Measurements from ENCODE around the gene NPTX1.

Gene NPTX1

GRCh38 chr17:80479246-80479566 lies 2.8 kb upstream of the NPTX1 start:
- Histone ChIP-seq H3K27me3 (ENCODE audit: control insufficient read depth in 2 of 2, insufficient read depth in 2 of 2, low read length in 2 of 2) (peaks cover 36 to 46% of the 10 kb centered on the region in 2 donors), H3K27ac (ENCODE audit: low read depth in 2 of 2, low read length in 2 of 2) (no peak overlapping the region), H3K4me1 (ENCODE audit: control insufficient read depth in 2 of 2, insufficient read depth in 2 of 2, low read length in 2 of 2) (peaks cover 5 to 8% of the 10 kb centered on the region in 2 donors)

GRCh38 chr17:80478487-80479245 lies 2.3 kb upstream of the NPTX1 start:
- peaks cover 42 to 52% of the 10 kb centered on the region in 2 donors for H3K27me3 ChIP-seq (ENCODE audit: control insufficient read depth in 2 of 2, insufficient read depth in 2 of 2, low read length in 2 of 2)
- H3K4me1 ChIP-seq (ENCODE audit: control insufficient read depth in 2 of 2, insufficient read depth in 2 of 2, low read length in 2 of 2) = peaks cover 5 to 8% of the 10 kb centered on the region in 2 donors
- H3K4me3 ChIP-seq (ENCODE audit: low read length in 2 of 2) = no peak overlapping the region

More at GRCh38 chr17:80479246-80479566, 2.8 kb upstream of the NPTX1 start:
- Histone ChIP-seq H3K4me3 (ENCODE audit: low read length in 2 of 2) (no peak overlapping the region), H3K9ac (ENCODE audit: low read depth in 1 of 2, low read length in 2 of 2) (no peak overlapping the region), H3K36me3 (ENCODE audit: control insufficient read depth in 2 of 2, insufficient read depth in 2 of 2, low read length in 2 of 2) (no peaks in the 10 kb centered on the region), H3K9me3 (ENCODE audit: control insufficient read depth in 2 of 2, low read length in 2 of 2) (no peaks in the 10 kb centered on the region)

GRCh38 chr17:80477647-80478478 lies 1.5 kb upstream of the NPTX1 start:
- no peaks in the 10 kb centered on the region for H3K36me3 ChIP-seq (ENCODE audit: control insufficient read depth in 2 of 2, insufficient read depth in 2 of 2, low read length in 2 of 2)
- H3K9me3 ChIP-seq (ENCODE audit: control insufficient read depth in 2 of 2, low read length in 2 of 2) = no peaks in the 10 kb centered on the region
- no peak overlapping the region for H3K4me3 ChIP-seq (ENCODE audit: low read length in 2 of 2)
- H3K27ac ChIP-seq (ENCODE audit: low read depth in 2 of 2, low read length in 2 of 2) = no peak overlapping the region
- H3K4me1 ChIP-seq (ENCODE audit: control insufficient read depth in 2 of 2, insufficient read depth in 2 of 2, low read length in 2 of 2) = peaks cover 5 to 8% of the 10 kb centered on the region in 2 donors
- no peak overlapping the region for H3K9ac ChIP-seq (ENCODE audit: low read depth in 1 of 2, low read length in 2 of 2)
- peaks cover 50 to 58% of the 10 kb centered on the region in 2 donors for H3K27me3 ChIP-seq (ENCODE audit: control insufficient read depth in 2 of 2, insufficient read depth in 2 of 2, low read length in 2 of 2)

More at GRCh38 chr17:80478487-80479245, 2.3 kb upstream of the NPTX1 start:
- no peak overlapping the region for H3K27ac ChIP-seq (ENCODE audit: low read depth in 2 of 2, low read length in 2 of 2)
- H3K9me3 ChIP-seq (ENCODE audit: control insufficient read depth in 2 of 2, low read length in 2 of 2) = no peaks in the 10 kb centered on the region
- H3K9ac ChIP-seq (ENCODE audit: low read depth in 1 of 2, low read length in 2 of 2) = no peak overlapping the region
- H3K36me3 ChIP-seq (ENCODE audit: control insufficient read depth in 2 of 2, insufficient read depth in 2 of 2, low read length in 2 of 2) = no peaks in the 10 kb centered on the region

GRCh38 chr17:80476877-80477646 lies 655 bp upstream of the NPTX1 start:
- Histone ChIP-seq H3K4me1 (ENCODE audit: control insufficient read depth in 2 of 2, insufficient read depth in 2 of 2, low read length in 2 of 2) (peaks cover 5 to 8% of the 10 kb centered on the region in 2 donors), H3K4me3 (ENCODE audit: low read length in 2 of 2) (no peak overlapping the region), H3K27me3 (ENCODE audit: control insufficient read depth in 2 of 2, insufficient read depth in 2 of 2, low read length in 2 of 2) (peaks cover 51 to 58% of the 10 kb centered on the region in 2 donors), H3K9me3 (ENCODE audit: control insufficient read depth in 2 of 2, low read length in 2 of 2) (no peaks in the 10 kb centered on the region), H3K36me3 (ENCODE audit: control insufficient read depth in 2 of 2, insufficient read depth in 2 of 2, low read length in 2 of 2) (no peaks in the 10 kb centered on the region), H3K9ac (ENCODE audit: low read depth in 1 of 2, low read length in 2 of 2) (no peak overlapping the region), H3K27ac (ENCODE audit: low read depth in 2 of 2, low read length in 2 of 2) (no peak overlapping the region)

GRCh38 chr17:80474961-80475909 lies 1.2 kb downstream of the NPTX1 start:
- no peak overlapping the region for H3K9ac ChIP-seq (ENCODE audit: low read depth in 1 of 2, low read length in 2 of 2)
- no peaks in the 10 kb centered on the region for H3K36me3 ChIP-seq (ENCODE audit: control insufficient read depth in 2 of 2, insufficient read depth in 2 of 2, low read length in 2 of 2)
- H3K9me3 ChIP-seq (ENCODE audit: control insufficient read depth in 2 of 2, low read length in 2 of 2) = no peaks in the 10 kb centered on the region
- H3K27me3 ChIP-seq (ENCODE audit: control insufficient read depth in 2 of 2, insufficient read depth in 2 of 2, low read length in 2 of 2) = peaks cover 43 to 56% of the 10 kb centered on the region in 2 donors
- peaks cover 5 to 8% of the 10 kb centered on the region in 2 donors for H3K4me1 ChIP-seq (ENCODE audit: control insufficient read depth in 2 of 2, insufficient read depth in 2 of 2, low read length in 2 of 2)
- H3K4me3 ChIP-seq (ENCODE audit: low read length in 2 of 2) = no peak overlapping the region
- H3K27ac ChIP-seq (ENCODE audit: low read depth in 2 of 2, low read length in 2 of 2) = no peak overlapping the region

GRCh38 chr17:80474231-80474960 lies 2.0 kb downstream of the NPTX1 start:
- Histone ChIP-seq H3K27ac (ENCODE audit: low read depth in 2 of 2, low read length in 2 of 2) (no peak overlapping the region), H3K36me3 (ENCODE audit: control insufficient read depth in 2 of 2, insufficient read depth in 2 of 2, low read length in 2 of 2) (no peaks in the 10 kb centered on the region), H3K27me3 (ENCODE audit: control insufficient read depth in 2 of 2, insufficient read depth in 2 of 2, low read length in 2 of 2) (peaks cover 43 to 58% of the 10 kb centered on the region in 2 donors), H3K9ac (ENCODE audit: low read depth in 1 of 2, low read length in 2 of 2) (no peak overlapping the region), H3K4me3 (ENCODE audit: low read length in 2 of 2) (no peak overlapping the region), H3K4me1 (ENCODE audit: control insufficient read depth in 2 of 2, insufficient read depth in 2 of 2, low read length in 2 of 2) (peaks cover 5 to 8% of the 10 kb centered on the region in 2 donors), H3K9me3 (ENCODE audit: control insufficient read depth in 2 of 2, low read length in 2 of 2) (no peaks in the 10 kb centered on the region)

- Histone ChIP-seq H3K4me1 (ENCODE audit: control insufficient read depth in 2 of 2, insufficient read depth in 2 of 2, low read length in 2 of 2) (peaks cover 5 to 8% of the 10 kb centered on the region in 2 donors), H3K27me3 (ENCODE audit: control insufficient read depth in 2 of 2, insufficient read depth in 2 of 2, low read length in 2 of 2) (peaks cover 43 to 58% of the 10 kb centered on the region in 2 donors), H3K4me3 (ENCODE audit: low read length in 2 of 2) (no peak overlapping the region), H3K36me3 (ENCODE audit: control insufficient read depth in 2 of 2, insufficient read depth in 2 of 2, low read length in 2 of 2) (no peaks in the 10 kb centered on the region), H3K9ac (ENCODE audit: low read depth in 1 of 2, low read length in 2 of 2) (no peak overlapping the region), H3K9me3 (ENCODE audit: control insufficient read depth in 2 of 2, low read length in 2 of 2) (no peaks in the 10 kb centered on the region), H3K27ac (ENCODE audit: low read depth in 2 of 2, low read length in 2 of 2) (no peak overlapping the region)
Observed at GRCh38 chr17:80473701-80474100, 2.7 kb downstream of the NPTX1 start.

- Histone ChIP-seq H3K4me3 (ENCODE audit: low read length in 2 of 2) (no peak overlapping the region), H3K9ac (ENCODE audit: low read depth in 1 of 2, low read length in 2 of 2) (no peak overlapping the region), H3K27ac (ENCODE audit: low read depth in 2 of 2, low read length in 2 of 2) (no peak overlapping the region), H3K9me3 (ENCODE audit: control insufficient read depth in 2 of 2, low read length in 2 of 2) (no peaks in the 10 kb centered on the region), H3K4me1 (ENCODE audit: control insufficient read depth in 2 of 2, insufficient read depth in 2 of 2, low read length in 2 of 2) (peaks cover 0 to 5% of the 10 kb centered on the region in 2 donors), H3K27me3 (ENCODE audit: control insufficient read depth in 2 of 2, insufficient read depth in 2 of 2, low read length in 2 of 2) (peaks cover 43 to 63% of the 10 kb centered on the region in 2 donors), H3K36me3 (ENCODE audit: control insufficient read depth in 2 of 2, insufficient read depth in 2 of 2, low read length in 2 of 2) (no peaks in the 10 kb centered on the region)
Observed at GRCh38 chr17:80472996-80473395, 3.4 kb downstream of the NPTX1 start.

- H3K4me3 ChIP-seq (ENCODE audit: low read length in 2 of 2) = no peak overlapping the region
- peaks cover 46 to 66% of the 10 kb centered on the region in 2 donors for H3K27me3 ChIP-seq (ENCODE audit: control insufficient read depth in 2 of 2, insufficient read depth in 2 of 2, low read length in 2 of 2)
- peaks cover 0 to 5% of the 10 kb centered on the region in 2 donors for H3K4me1 ChIP-seq (ENCODE audit: control insufficient read depth in 2 of 2, insufficient read depth in 2 of 2, low read length in 2 of 2)
- no peaks in the 10 kb centered on the region for H3K9me3 ChIP-seq (ENCODE audit: control insufficient read depth in 2 of 2, low read length in 2 of 2)
- no peak overlapping the region for H3K9ac ChIP-seq (ENCODE audit: low read depth in 1 of 2, low read length in 2 of 2)
- H3K36me3 ChIP-seq (ENCODE audit: control insufficient read depth in 2 of 2, insufficient read depth in 2 of 2, low read length in 2 of 2) = no peaks in the 10 kb centered on the region
- H3K27ac ChIP-seq (ENCODE audit: low read depth in 2 of 2, low read length in 2 of 2) = no peak overlapping the region
Observed at GRCh38 chr17:80471922-80472321, 4.5 kb downstream of the NPTX1 start.

Data from mucosa of rectum (tissue), 2 donors.